Astrocyte (in vitro differentiated cells and primary cell): ENCODE data around the gene CDC45.

ENCODE experiments used
- EZH2 ChIP-seq: IDR thresholded peaks from 2 replicates; pipeline ENCODE4 v1.6.1; 2012; ENCODE audit warnings: mild to moderate bottlenecking, low read length, inconsistent platforms; ENCODE audit not compliant: insufficient read depth
- TF ChIP-seq, protein P1 (sequence below): IDR thresholded peaks from 2 replicates; pipeline ENCODE4 v1.5.1; 2011; ENCODE audit warnings: low read depth, mild to moderate bottlenecking, inconsistent platforms, low read length, moderate library complexity; ENCODE audit not compliant: insufficient read depth

GRCh38 chr22:19478045-19478900, 1.4 kb upstream of the CDC45 start:
- TF ChIP-seq, protein P1, sequence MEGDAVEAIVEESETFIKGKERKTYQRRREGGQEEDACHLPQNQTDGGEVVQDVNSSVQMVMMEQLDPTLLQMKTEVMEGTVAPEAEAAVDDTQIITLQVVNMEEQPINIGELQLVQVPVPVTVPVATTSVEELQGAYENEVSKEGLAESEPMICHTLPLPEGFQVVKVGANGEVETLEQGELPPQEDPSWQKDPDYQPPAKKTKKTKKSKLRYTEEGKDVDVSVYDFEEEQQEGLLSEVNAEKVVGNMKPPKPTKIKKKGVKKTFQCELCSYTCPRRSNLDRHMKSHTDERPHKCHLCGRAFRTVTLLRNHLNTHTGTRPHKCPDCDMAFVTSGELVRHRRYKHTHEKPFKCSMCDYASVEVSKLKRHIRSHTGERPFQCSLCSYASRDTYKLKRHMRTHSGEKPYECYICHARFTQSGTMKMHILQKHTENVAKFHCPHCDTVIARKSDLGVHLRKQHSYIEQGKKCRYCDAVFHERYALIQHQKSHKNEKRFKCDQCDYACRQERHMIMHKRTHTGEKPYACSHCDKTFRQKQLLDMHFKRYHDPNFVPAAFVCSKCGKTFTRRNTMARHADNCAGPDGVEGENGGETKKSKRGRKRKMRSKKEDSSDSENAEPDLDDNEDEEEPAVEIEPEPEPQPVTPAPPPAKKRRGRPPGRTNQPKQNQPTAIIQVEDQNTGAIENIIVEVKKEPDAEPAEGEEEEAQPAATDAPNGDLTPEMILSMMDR, result no peak
- TF ChIP-seq EZH2, result no peak
